Transverse colon (tissue), 4 donors: ENCODE results near the gene ZNF326. TPM values are rescaled to one million over a fixed set of nuclear protein-coding genes. Genes with fewer than 3 reads are reported as not detected.
A peak's percentile ranks its signal among the peaks of the same experiment; 100 is the strongest.

ENCODE experiments used
- DNase-seq: peaks from one replicate; pipeline ENCODE4 v3.0.0-alpha.2; 2019
- H3K27ac ChIP-seq, 4 donors: fragments of 200-600 bp; sonication (generic); 2 replicates each; pipeline ENCODE4 v1.5.1; 2016 to 2018; ENCODE audit warnings: inconsistent platforms in 4 of 4
- H3K27me3 ChIP-seq: fragments of 200-600 bp; sonication (generic); 2 replicates; pipeline ENCODE4 v1.5.1; 2017; ENCODE audit warnings: inconsistent platforms
- H3K36me3 ChIP-seq, 4 donors: fragments of 200-600 bp; sonication (generic); 2 replicates each; pipeline ENCODE4 v1.5.1; 2017 to 2019; ENCODE audit warnings: inconsistent platforms in 4 of 4
- H3K4me1 ChIP-seq, 4 donors: fragments of 200-600 bp; sonication (generic); 2 replicates each; pipeline ENCODE4 v1.5.1; 2017 to 2020; ENCODE audit warnings: inconsistent platforms in 4 of 4
- H3K4me3 ChIP-seq, 4 donors: fragments of 200-600 bp; sonication (generic); 1 replicate in 1 of 4; 2 replicates in 3 of 4; pipeline versions ENCODE4 v1.5.1 to v1.6.1; 2017 to 2019; ENCODE audit warnings: inconsistent platforms in 4 of 4
- H3K9me3 ChIP-seq, 2 donors: fragments of 200-600 bp; sonication (generic); 2 replicates each; pipeline ENCODE4 v1.5.1; 2017 to 2019; ENCODE audit warnings: inconsistent platforms in 2 of 2
- EP300 ChIP-seq: sonication (generic); formaldehyde crosslinking; IDR thresholded peaks from one replicate; pipeline ENCODE4 v1.6.1; 2017; ENCODE audit warnings: antibody characterized with exemption, low read depth
- POLR2A ChIP-seq: fragments of 450-650 bp; IDR thresholded peaks from one replicate; pipeline ENCODE4 v1.6.1; 2016; ENCODE audit warnings: antibody characterized with exemption, mild to moderate bottlenecking, moderate library complexity
- POLR2AphosphoS5 ChIP-seq, 3 donors: sonication (generic); formaldehyde crosslinking; IDR thresholded peaks; one replicate each; pipeline ENCODE4 v1.6.1; 2016; ENCODE audit warnings: antibody characterized with exemption in 3 of 3
- WGBS, 2 donors: methylation state at CpG; one replicate each; pipeline ENCODE4 v1.1.5; 2018; ENCODE audit warnings: low coverage in 1 of 2; 5-methylcytosine and 5-hydroxymethylcytosine counted together
- in situ Hi-C, 4 donors: fragments of 200-750 bp; cut with MboI; loops; one replicate each; pipeline versions ENCODE4 v1.15.0 to v1.15.1; 2017; ENCODE audit warnings: low sequenced_read_pairs in 3 of 4, low pct_ligation_motif_present in 1 of 4, low pct_unique_long_range_greater_than_20kb in 1 of 4
- intact Hi-C: fragments of 100-400 bp; cut with DNase I; formaldehyde crosslinking; loops from one replicate; pipeline ENCODE4 v1.15.1; 2023; ENCODE audit warnings: low total_unique reads
- total RNA-seq, 4 donors: library from RNA; depleted of rRNA; stranded (reverse); fragments of >200 nt; gene quantifications; one replicate each; pipeline ENCODE4 v1.1.0, GENCODE V29; 2016
- TF ChIP-seq, protein P1 (sequence below), 5 experiments: fragments of 200-600 bp in 3 of 5; fragments of 450-650 bp in 2 of 5; sonication (generic) in 3 of 5; IDR thresholded peaks; 1 replicate in 2 of 5; 2 replicates in 3 of 5; pipeline ENCODE4 v1.5.1; 2016 to 2017; ENCODE audit warnings: antibody characterized with exemption in 5 of 5, inconsistent platforms in 3 of 5, mild to moderate bottlenecking in 2 of 5, moderate library complexity in 1 of 5

Gene ZNF326
- total RNA-seq, 4 donors from 2014 or later = 32.4 to 59.1 (median 39.9) TPM

DNA sequence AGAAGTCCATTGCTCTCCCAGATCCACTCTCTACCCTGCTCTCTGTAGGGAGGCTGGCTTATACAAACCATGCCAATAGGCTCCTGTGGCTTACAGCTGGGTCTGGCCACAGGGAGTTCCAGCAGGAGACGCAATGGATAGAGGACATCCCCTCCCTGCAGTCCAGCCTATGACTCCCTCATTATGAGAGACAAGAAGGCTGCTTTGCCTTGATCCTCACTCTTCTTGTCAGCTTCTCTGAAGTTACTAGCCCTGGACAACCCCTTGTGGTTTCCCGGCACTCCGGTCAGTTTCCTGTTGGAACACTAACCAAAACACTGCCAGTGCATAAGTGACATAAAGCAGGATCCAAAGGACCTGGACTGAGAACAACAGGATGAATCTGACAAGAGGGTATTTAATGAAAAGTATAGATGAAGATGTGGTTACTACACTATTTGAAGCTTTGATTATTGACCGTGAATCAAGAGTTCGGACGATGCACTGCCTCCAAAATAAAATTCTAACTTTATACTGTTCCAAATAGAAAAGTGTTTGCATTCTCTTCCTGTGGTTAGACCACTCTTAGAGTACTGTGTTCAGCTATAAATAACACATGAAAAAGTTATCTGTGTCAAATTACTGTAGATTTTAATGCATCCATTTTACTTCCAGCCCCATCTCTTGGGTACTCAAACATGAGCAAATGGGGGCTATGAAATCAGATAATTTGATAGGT lies 32.7 kb upstream of the ZNF326 start:
- in situ Hi-C loops (no loop called here), intact Hi-C loops (no loop called here)
- H3K27ac ChIP-seq = no peak overlapping the region
- no peak overlapping the region for H3K4me3 ChIP-seq
- no peaks in the 10 kb centered on the region for H3K36me3 ChIP-seq
- H3K27me3 ChIP-seq = no peaks in the 10 kb centered on the region
- 28 to 44% methylated on average over 5 to 6 of the region's 6 CpGs for WGBS, 2 donors
- H3K9me3 ChIP-seq = no peaks in the 10 kb centered on the region
- TF ChIP-seq EP300 = peak; percentile 34
- TF ChIP-seq POLR2AphosphoS5 (IDR thresholded peaks at IDR 0.05) = peak; percentile 43 to 77 (median 60)
- no peak for TF ChIP-seq POLR2A
- peaks cover 0 to 6% (median 0%) of the 10 kb centered on the region in 4 donors for H3K4me1 ChIP-seq
- DNase-seq = no peak

DNA sequence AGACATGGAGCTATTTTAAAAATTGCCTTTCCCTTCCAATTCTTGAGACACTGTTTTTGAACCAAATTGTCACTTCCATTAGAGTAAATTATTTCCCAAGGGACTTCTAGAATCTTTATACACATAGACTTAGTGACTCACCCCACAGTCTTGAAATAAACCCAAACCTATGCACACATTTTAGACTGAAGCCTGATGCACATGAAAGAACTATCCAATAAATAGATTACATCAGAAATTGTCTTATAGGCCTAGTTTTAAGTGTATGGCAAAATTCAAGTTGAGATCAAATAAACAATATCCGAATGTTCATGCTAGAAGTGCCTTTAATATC lies 32.2 kb upstream of the ZNF326 start:
- Histone ChIP-seq H3K9me3 (no peaks in the 10 kb centered on the region), H3K27me3 (no peaks in the 10 kb centered on the region), H3K36me3 (no peaks in the 10 kb centered on the region), H3K4me1 (peaks cover 0 to 5% (median 0%) of the 10 kb centered on the region in 4 donors), H3K4me3 (no peak overlapping the region), H3K27ac (no peak overlapping the region)
- intact Hi-C loops = no loop called here
- no peak for DNase-seq
- 82 to 87% methylated on average over 1 of the region's 1 CpG for WGBS, 2 donors
- TF ChIP-seq EP300 = no peak
- no peak for TF ChIP-seq POLR2AphosphoS5 (IDR thresholded peaks at IDR 0.05)
- TF ChIP-seq, protein P1, sequence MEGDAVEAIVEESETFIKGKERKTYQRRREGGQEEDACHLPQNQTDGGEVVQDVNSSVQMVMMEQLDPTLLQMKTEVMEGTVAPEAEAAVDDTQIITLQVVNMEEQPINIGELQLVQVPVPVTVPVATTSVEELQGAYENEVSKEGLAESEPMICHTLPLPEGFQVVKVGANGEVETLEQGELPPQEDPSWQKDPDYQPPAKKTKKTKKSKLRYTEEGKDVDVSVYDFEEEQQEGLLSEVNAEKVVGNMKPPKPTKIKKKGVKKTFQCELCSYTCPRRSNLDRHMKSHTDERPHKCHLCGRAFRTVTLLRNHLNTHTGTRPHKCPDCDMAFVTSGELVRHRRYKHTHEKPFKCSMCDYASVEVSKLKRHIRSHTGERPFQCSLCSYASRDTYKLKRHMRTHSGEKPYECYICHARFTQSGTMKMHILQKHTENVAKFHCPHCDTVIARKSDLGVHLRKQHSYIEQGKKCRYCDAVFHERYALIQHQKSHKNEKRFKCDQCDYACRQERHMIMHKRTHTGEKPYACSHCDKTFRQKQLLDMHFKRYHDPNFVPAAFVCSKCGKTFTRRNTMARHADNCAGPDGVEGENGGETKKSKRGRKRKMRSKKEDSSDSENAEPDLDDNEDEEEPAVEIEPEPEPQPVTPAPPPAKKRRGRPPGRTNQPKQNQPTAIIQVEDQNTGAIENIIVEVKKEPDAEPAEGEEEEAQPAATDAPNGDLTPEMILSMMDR (IDR thresholded peaks at IDR 0.05) = no peak
- no peak for TF ChIP-seq POLR2A
- in situ Hi-C loops = no loop called here

DNA sequence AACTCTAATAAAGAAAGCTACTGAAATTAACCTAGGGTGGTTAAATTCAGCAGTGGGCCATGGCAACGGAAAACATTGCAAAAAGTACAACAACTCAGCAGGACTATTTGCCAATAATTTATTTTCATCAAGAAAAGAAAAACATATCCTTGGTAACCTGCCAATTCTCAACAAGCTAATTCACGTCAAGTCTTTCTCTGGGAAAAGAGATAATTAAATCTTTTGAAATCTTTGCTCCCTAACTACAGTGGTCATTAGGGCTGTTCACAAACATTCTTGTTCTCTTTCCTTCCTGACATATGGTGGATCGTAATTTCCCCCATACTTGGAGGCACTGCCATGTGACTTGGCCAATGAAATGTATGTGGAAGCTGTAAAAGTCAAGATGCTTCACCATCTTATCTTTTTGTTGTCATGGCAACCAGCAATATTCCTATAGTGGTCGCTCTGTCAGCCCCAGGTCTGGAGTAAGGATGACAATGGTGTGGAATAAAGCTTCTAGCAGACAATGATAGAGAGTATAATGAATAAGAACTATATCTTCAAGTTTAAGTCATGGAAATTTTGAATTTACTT lies 29.6 kb upstream of the ZNF326 start:
- H3K36me3 ChIP-seq = no peaks in the 10 kb centered on the region
- no peak for DNase-seq
- in situ Hi-C loops = no loop called here
- no peak overlapping the region for H3K4me3 ChIP-seq
- H3K27me3 ChIP-seq = no peaks in the 10 kb centered on the region
- no peaks in the 10 kb centered on the region for H3K9me3 ChIP-seq
- H3K4me1 ChIP-seq = peaks cover 0 to 5% (median 0%) of the 10 kb centered on the region in 4 donors
- intact Hi-C loops = no loop called here
- no peak for TF ChIP-seq EP300
- no peak for TF ChIP-seq POLR2A
- TF ChIP-seq POLR2AphosphoS5 (IDR thresholded peaks at IDR 0.05) = no peak
- TF ChIP-seq, protein P1 (IDR thresholded peaks at IDR 0.05) = no peak
- 66 to 80% methylated on average over 4 of the region's 4 CpGs for WGBS, 2 donors
- H3K27ac ChIP-seq = no peak overlapping the region

DNA sequence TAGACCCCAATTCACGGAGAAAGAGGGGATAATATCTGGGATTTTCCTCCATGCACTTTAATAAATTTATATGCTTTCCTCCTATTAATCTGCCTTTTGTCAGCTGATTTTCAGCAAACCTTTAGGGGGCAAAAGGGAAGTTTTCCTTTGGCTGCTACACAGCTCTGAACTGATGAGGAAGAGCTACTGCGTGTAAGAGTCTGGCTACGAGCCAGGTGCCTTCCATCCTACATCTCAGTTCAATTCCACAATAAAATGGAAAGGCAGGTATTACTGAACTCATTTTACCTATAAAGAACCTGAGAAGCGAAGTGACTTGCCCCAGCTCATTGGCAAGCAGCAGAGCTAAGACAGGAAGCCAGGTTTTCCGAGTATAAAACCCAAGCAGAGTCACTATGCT lies 28.3 kb upstream of the ZNF326 start:
- H3K27ac ChIP-seq = no peak overlapping the region
- in situ Hi-C loops = no loop called here
- WGBS, 2 donors = 38 to 60% methylated on average over 4 to 5 of the region's 5 CpGs

More for the DNA sequence above, 28.3 kb upstream of the ZNF326 start:
- Histone ChIP-seq H3K4me1 (peaks cover 0 to 9% (median 1%) of the 10 kb centered on the region in 4 donors), H3K36me3 (no peaks in the 10 kb centered on the region), H3K27me3 (no peaks in the 10 kb centered on the region), H3K4me3 (no peak overlapping the region), H3K9me3 (no peaks in the 10 kb centered on the region)
- TF ChIP-seq EP300 = no peak
- TF ChIP-seq, protein P1 (IDR thresholded peaks at IDR 0.05) = no peak
- TF ChIP-seq POLR2A = no peak
- TF ChIP-seq POLR2AphosphoS5 (IDR thresholded peaks at IDR 0.05) = no peak
- intact Hi-C loops = no loop called here
- no peak for DNase-seq
